SW 1271 (cell line): ENCODE measurements around the gene PRKD1.
A peak's percentile ranks its signal among the peaks of the same experiment; 100 is the strongest.

Experiments used
- DNase-seq, 2 experiments: peaks; one replicate each; lab custom pipeline; 2025; lab: John Stamatoyannopoulos, UW

The PRKD1 gene

DNA sequence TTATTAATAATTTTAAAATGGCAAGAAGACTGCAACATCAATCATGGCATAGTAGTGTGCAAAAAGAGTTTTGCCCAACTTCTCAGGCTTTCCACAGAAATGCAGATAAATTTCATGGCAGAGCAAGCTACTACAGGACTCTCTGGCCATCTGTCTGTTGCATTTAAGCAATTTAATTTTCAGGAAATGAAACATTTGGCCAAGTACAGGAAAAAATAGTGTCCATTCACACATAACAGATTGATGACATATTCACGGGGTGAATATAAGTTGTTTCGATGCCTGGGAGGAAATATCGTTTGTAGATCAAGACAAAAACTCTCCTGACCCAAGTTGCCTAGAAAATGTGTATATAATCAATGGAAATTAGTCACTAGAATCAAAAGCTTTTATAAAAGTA lies 324.0 kb downstream of the PRKD1 start:
- DNase-seq = no peak

DNA sequence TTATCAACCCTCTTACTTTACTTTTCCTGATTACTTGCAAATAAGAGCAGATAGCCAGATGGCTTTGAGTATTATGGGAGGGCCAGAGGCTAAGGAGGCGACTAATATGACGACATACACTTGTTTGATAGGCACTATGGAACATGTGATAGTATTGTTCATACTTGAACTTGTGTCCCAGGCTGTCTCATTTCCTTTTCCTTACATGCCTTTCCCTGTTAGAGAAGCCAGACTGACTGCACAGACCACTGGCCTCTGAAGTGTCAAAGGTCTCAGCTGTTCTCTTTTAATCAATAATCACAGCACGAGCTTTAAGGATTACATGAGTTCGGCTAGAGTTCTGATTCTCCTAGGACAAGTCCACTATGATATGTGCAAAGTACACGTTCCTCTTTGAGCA lies 326.0 kb downstream of the PRKD1 start:
- DNase-seq = no peak

DNA sequence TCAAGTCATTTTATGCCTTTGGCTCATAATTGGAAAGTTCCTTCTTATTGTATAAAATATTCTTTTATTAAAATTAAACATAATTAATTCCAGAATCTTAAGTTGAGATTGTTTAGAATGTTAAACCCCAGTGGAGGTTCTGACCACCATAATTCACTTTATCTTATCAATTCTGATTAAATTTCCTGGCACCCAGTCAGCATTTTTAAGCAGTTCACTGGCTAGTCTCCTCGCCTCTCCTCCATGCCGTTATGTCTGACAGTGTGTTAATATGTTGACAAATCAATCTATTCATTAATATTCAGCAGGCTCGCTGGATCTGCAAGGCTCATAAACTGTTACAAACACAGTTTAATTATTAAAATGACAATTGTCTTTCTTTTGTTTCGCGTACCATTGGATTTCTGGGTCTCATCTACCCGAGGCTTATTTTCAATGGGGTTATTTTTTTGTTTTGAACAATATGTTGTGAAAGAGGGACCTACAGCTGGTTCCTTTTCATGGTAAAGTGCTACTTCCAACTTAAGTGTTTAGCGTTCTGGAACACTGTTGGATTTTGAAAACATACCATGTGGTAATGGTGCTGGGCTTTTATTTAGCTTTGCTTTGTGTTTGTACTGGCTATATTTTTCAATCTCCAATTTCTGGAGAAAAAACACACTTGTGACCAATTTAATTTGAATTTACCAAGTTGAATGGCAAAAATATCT lies 339.7 kb downstream of the PRKD1 start:
- no peak for DNase-seq

DNA sequence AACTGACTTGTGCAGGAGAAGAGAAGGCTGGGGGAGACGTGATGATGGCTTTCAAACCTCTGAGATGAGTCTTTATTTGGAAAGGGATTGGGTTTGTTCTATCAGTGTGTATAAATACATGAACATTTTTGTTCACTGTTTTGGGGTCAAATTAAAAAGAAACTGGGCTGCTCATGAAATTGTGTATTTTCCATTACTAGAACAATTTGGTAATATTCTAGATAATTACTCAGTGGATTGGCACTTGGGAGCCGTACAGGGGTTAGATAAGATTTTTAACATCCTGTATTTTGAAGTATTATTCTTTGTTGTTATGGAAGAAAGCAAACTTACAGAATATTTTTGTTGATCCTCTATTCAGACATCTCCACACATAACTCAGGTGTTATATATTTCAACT lies 340.6 kb downstream of the PRKD1 start:
- no peak for DNase-seq

DNA sequence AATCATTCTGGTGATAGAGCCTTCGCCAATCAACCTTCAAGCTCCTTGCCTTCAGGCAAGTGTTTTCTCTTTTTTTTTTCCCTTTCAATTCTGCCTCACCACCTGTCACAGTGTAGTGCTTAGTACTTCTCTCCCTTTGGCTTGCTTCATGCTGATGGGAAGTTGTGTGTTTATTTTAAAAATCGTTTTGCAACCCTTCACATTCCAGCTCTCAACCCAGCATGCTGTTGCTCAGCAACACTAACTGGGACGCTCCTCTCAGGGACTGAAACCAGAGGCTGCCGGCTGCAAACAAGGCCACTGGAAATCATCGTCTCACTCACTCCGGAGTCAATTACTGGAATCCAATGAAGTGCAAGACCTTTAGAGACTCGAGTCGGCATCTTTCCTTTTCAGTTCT lies 342.7 kb downstream of the PRKD1 start:
- DNase-seq = no peak

DNA sequence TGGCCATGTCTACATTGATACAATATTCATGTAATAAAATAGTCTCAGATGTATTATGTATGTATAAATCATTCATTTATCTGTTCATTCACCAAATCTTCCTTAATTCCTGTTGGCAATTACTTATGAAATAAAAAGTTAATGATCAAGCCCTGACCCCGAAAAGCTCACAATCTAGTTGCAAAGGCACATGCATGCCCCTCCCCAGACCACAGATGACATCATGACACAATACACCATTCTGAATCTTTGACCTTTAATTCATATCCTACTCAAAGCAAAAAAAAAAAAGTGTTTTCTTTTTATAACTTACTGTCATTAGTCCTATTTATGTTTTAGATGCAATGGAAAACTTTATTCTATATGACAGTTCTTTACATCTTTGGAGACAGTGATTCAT lies 346.9 kb downstream of the PRKD1 start:
- DNase-seq = no peak

DNA sequence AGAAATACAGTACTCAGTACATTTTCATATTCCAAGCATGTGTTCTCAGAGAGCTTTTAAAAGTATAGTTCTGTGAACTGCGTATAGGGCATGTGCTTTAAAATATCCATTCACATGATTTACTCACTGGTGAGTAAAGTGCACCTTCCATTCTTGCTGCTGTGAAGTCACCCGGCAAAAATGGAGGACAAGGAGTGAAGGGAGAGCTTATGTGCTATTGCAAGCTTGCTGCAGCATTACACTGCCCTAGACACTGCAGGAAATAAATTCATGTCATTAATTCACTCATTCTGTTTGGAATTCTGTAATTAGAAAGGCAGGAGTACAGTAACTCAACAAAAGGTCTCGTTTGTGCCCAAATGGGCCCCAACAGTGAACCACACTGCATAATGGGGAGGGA lies 347.8 kb downstream of the PRKD1 start:
- DNase-seq = no peak

DNA sequence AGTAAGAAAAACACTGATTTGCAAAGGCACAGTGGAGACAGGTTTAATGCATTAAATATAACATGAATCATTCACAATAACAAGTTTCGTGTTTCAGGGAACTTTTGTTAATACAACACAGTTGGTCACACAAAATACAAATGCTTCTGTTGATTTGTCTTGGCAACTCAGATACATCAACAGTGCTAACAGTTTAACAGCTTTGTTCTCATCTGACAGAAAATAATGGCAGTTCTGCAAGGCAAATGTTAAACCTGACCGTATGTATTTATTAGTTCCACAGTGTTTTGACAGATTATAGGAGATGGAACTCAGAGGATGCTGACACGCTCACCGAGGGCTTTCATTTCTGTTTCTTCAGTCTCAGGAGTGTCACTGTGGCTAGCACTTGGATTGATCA lies 350.7 kb downstream of the PRKD1 start:
- DNase-seq = no peak

DNA sequence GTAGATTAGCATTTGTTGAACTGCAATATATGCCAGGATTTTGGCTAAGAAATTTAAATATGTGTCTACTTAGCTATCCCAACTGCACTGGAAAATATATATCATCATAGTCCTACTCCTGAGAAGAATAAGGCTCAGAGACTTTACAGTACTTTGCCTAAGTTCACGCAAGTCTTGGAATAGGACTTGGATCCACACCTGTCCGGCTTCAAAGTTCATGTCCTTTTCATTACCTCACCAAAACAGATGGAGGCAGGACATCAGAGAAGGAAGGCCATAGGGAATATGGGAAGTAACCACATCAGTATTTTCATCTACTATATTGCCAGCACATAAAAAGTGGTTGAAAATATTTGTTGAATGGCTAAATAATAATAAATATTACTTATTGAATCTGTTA lies 358.5 kb downstream of the PRKD1 start:
- DNase-seq = no peak

DNA sequence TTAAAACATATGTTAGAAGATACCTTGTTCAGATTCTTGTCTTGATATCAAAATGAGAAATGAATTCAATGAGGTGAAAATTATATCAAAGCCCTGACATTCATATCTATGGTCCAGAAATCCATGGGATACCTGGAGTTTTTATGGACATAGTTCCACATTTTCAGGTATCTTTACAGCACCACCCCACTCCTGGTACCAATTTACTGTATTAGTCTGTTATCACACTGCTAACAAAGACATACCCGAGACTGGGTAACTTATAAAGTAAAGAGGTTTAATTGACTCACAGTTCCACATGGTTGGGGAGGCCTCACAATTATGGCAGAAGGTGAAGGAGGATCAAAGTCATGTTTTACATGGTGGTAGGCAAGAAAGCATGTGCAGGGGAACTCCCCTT lies 361.5 kb downstream of the PRKD1 start:
- no peak for DNase-seq

DNA sequence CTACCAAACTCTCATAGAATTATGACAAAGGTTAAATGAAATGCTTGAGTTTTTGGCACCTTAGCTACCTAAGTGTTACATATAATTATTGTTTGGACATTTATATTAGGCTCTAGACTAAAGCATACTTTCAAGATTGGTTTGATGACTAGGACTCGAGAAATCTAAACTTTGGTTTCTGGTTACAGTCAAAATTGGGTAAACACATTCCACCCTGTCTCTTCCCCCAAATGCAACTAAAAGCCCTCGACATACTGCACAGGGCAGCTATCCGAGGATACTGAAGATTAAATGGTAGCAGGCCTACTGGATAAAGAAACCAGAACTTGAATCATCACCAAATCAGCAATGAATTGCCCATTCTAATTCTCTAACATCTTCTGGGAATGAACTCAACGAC lies 369.1 kb downstream of the PRKD1 start:
- DNase-seq = no peak

DNA sequence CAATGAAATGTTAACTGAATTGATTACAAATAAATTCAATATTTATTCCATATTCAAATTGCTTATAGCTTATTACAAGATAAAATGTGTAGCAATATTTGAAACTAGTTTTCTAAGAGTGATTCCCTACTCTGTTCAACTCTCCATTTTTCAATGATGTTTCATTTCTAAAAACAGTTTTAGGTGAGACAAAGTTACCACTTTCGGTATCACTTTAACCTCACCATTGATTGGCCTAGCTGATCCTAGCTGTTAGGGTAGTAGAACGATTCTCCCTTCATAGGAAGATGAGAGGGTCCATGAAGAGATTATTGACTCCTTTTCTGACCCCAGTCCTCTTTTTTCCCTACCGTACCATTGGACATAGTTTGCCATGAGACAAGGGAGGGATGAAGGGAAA lies 373.3 kb downstream of the PRKD1 start:
- no peak for DNase-seq

DNA sequence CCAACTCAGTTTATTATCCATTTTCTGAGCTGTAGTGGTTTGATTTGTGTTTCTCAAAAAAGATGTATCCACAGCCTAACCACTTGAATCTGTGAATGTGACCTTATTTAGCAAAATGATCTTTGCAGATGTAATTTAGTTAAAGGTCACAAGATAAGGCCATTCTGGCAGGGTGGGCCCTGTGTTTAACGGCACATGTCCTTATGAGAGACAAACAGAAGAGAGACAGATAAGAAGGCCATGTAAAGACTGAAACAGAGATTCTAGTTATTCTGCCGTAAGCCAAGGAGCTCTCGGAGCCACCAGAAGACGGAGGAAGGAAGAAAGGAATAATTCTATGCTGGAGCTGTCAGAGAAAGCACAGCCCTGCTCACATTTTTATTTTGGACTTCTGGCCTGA lies 374.2 kb downstream of the PRKD1 start:
- DNase-seq = no peak

DNA sequence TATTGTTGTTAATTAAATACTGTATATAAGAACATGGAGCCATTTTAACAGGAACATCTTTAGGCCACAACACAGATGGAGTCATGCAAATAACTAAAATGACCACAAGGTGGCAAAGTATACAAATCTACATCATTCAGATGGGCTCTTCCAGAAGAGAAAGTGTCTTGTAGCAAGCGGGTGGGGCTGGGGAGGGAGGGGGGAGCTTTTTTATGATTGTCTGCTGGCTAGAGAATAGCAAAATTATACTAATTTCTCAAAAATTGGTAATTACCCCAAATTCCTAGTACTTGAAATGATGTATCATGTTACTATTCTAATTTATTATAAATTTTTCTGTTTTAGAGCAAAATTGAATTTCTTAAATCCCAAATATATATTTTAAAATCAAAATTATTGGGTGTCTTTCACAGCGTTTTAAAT lies 378.7 kb downstream of the PRKD1 start:
- peak; percentile 22 to 74 for DNase-seq

DNA sequence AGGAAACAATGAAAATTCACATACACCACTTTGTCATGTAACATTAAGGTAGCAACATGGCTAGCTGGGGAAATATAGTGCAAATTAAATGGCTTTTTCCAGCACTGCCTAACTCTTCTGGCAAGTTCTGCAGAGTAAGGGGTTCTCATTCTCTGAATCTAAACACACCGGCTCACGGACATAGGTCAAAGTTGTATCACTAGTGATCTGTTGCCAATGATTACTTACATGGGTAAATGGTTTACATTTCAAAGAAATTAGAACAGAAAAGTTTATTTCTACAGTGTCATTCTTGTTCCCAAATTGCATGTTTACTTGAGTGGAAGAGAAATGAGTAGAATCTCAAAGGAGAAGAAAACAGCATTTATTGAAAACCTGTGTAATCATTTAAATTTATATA lies 381.9 kb downstream of the PRKD1 start:
- no peak for DNase-seq

DNA sequence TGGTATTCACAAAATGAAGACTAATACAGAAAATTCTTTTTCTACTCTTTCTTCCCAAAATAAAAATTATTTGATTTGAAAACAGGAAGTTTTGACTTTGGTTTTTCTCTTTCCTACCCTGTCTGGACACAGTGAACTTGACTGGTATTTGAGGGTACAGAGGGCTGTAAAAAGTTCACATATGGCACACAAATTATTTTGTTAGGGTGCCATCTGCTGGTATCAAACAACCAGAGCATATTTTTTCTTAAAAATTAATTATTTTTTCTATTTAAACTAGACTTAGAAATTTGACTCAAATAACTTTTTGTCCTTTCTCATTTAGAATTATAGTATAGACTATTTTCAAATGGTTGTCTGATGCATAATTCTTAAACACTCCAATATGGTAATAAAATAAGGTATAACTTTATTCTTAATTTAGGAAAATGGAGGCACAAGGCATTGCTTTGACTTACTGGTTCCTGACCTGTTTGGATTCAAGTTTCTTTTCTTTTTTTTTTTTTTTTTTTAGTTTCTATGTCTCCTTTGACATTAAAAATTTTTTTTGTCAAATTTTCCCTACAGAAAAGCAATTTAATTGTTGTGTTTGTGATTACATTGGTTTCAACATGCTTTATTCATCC lies 390.6 kb downstream of the PRKD1 start:
- DNase-seq = peak in 1 of 2 experiments; percentile 18

DNA sequence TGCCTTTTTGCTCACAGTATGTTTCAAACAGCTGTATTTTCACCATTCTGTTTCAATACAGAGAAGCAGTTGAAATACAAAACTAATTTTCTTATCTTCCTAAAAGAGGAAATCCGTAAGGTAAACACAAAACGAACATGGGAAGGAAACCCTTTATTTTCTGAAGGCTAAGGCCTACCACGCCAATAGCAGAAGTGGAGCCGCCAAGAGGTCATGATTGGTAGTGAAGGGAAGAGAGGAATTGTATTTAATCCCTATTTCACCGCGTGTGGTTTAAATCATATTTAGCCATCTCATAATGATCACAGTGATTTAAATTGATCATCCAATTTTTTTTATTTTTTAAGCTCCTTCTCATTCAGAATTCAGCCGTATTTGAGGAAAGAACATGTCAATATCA lies 398.2 kb downstream of the PRKD1 start:
- peak in 1 of 2 experiments; percentile 36 for DNase-seq

DNA sequence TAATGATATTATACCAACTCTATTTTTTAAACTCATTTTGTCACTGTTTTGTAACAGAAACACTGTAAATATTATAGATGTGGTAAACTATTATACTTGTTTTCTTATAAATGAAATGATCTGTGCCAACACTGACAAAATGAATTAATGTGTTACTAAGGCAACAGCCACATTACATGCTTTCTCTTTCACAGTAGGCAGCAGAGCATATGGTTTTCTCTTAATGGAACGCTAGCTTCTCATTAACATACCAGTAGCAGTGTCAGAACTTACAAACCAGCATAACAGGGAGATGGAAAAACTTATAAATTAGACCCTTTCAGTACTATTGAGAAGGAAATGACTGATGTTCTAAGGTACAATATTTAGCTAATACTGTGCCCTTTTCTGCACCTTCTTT lies 398.8 kb downstream of the PRKD1 start:
- no peak for DNase-seq

DNA sequence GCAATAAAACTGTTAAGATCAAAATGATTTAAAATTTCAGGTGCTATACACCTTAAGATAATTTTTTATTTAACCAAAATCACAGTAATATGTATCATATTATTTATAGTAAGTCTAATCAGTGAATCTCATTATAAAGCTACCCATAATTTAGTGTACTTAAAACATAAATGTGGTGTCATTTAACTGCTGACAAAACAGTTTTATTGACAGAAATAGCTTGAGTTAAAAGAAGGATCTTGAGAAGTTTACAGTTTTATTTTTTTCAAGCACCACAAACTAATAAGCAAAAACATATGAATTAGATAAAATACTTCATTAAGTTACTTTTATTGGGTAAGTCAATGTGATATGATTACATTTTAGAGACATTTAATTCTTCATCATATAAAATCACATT lies 400.4 kb downstream of the PRKD1 start:
- no peak for DNase-seq
